ENCODE results near the gene MLH3. TPM values are rescaled to one million over a fixed set of nuclear protein-coding genes. Genes with fewer than 3 reads are reported as not detected.

The MLH3 gene
- total RNA-seq, 4 donors from 2014 or later, result 10.4 to 21.7 (median 17.4) TPM

DNA sequence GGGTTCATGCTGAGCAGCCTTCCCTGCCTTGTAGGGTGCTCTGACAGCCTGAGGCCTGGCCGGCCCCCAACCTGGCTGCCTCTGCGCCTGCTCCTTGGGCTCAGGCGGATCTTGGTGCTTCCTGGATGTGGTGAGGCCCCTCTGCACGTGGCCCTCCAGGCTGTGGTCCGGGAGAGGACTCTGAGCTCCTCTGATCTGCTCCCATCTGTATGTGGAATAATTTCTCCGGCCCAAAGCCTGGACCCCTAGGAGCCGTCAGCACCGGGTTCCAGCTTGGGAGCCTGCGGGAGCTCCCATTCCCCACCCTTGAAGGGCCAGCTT lies 69.8 kb downstream of the MLH3 start:
- DNase-seq, result no peak
- peak overlapping the region in 3 of 4 donors; percentile 26 to 72 (median 67) for H3K27ac ChIP-seq
- no peak for ATAC-seq
- no peak for TF ChIP-seq POLR2A (IDR thresholded peaks at IDR 0.05)
- TF ChIP-seq, protein P1, sequence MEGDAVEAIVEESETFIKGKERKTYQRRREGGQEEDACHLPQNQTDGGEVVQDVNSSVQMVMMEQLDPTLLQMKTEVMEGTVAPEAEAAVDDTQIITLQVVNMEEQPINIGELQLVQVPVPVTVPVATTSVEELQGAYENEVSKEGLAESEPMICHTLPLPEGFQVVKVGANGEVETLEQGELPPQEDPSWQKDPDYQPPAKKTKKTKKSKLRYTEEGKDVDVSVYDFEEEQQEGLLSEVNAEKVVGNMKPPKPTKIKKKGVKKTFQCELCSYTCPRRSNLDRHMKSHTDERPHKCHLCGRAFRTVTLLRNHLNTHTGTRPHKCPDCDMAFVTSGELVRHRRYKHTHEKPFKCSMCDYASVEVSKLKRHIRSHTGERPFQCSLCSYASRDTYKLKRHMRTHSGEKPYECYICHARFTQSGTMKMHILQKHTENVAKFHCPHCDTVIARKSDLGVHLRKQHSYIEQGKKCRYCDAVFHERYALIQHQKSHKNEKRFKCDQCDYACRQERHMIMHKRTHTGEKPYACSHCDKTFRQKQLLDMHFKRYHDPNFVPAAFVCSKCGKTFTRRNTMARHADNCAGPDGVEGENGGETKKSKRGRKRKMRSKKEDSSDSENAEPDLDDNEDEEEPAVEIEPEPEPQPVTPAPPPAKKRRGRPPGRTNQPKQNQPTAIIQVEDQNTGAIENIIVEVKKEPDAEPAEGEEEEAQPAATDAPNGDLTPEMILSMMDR (IDR thresholded peaks at IDR 0.05 in 4 of 5, conservative IDR thresholded peaks at IDR 0.05 in 1 of 5), result no peak
- intact Hi-C loops (cut with DNase I; ENCODE audit: low total_unique reads) (no loop called here), in situ Hi-C loops (cut with MboI; ENCODE audit: low sequenced_read_pairs in 4 of 4) (no loop called here)
- H3K27me3 ChIP-seq, result no peaks in the 10 kb centered on the region
- no peak overlapping the region for H3K4me3 ChIP-seq
- H3K4me1 ChIP-seq, result peaks cover 30 to 33% of the 10 kb centered on the region in 2 donors
- no peaks in the 10 kb centered on the region for H3K9me3 ChIP-seq
- H3K36me3 ChIP-seq, result no peaks in the 10 kb centered on the region

DNA sequence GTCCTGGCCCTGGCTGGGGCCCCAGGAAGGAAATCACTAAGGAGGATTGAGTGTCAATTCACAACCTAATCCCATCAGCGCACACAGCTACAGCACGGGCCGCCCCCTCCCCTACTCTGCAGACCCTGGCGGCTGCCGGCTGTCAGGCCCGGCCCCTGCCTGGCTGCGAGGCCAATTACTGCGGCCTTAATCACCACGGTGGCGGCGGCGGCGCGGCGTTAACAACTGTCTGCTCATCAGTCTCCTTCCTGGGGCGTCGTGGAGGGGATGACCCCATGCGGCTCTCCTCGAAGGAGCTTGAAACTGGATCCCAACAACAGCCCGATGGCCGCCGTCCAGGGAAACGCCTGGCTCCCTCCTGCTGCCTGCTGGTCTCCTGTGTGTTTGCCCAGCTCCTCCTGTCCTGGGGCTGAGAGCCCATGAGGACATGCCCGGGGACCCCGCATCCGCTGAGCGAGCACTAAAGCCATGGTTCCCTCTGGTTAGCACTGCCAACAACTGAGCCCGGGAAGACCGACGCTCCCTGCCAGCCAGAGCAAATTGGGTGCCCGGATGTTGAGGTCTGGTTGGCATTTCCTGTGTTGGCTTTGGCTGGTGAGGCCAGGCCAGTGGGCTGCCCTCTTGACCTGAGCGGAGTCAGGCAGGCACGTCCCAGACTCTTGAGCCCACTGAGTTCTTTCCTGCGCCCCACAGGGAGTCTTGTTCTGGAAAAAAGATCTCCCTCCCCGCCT lies 70.4 kb downstream of the MLH3 start:
- TF ChIP-seq, protein P1 (IDR thresholded peaks at IDR 0.05 in 4 of 5, conservative IDR thresholded peaks at IDR 0.05 in 1 of 5), result peak in 1 of 5 experiments; percentile 14
- no peak for TF ChIP-seq POLR2A (IDR thresholded peaks at IDR 0.05)
- DNase-seq, result peak; percentile 70 to 82
- in situ Hi-C loops (cut with MboI; ENCODE audit: low sequenced_read_pairs in 4 of 4) (no loop called here), intact Hi-C loops (cut with DNase I; ENCODE audit: low total_unique reads) (no loop called here)
- Histone ChIP-seq H3K36me3 (no peaks in the 10 kb centered on the region), H3K4me1 (peaks cover 33 to 36% of the 10 kb centered on the region in 2 donors), H3K27me3 (no peaks in the 10 kb centered on the region), H3K9me3 (no peaks in the 10 kb centered on the region), H3K4me3 (no peak overlapping the region), H3K27ac (peak overlapping the region; percentile 26 to 73 (median 70))
- peak; percentile 64 to 75 for ATAC-seq

DNA sequence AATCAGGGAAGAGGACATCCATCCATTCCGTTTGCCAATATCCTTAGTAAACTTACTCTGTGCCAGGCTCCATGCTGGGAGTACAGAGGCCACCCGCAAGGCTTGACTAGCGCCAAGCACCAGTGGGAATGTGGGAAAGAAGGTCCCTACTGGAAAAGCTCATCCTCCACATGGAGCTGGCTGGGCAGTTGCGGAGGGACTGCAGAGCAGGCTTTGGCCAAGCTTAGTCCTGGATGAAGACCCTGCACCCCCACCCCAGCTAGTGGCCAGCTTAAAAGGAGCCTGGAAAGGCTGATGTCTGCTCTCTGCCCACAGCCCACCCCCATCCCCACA lies 70.9 kb downstream of the MLH3 start:
- TF ChIP-seq, protein P1 (IDR thresholded peaks at IDR 0.05 in 4 of 5, conservative IDR thresholded peaks at IDR 0.05 in 1 of 5), result no peak
- no peak for TF ChIP-seq POLR2A (IDR thresholded peaks at IDR 0.05)
- no peaks in the 10 kb centered on the region for H3K9me3 ChIP-seq
- ATAC-seq (no peak), DNase-seq (no peak)
- peaks cover 38 to 39% of the 10 kb centered on the region in 2 donors for H3K4me1 ChIP-seq
- in situ Hi-C loops (cut with MboI; ENCODE audit: low sequenced_read_pairs in 4 of 4) (no loop called here), intact Hi-C loops (cut with DNase I; ENCODE audit: low total_unique reads) (no loop called here)
- no peak overlapping the region for H3K4me3 ChIP-seq
- peak overlapping the region; percentile 26 to 73 (median 70) for H3K27ac ChIP-seq
- H3K27me3 ChIP-seq, result no peaks in the 10 kb centered on the region
- no peaks in the 10 kb centered on the region for H3K36me3 ChIP-seq

DNA sequence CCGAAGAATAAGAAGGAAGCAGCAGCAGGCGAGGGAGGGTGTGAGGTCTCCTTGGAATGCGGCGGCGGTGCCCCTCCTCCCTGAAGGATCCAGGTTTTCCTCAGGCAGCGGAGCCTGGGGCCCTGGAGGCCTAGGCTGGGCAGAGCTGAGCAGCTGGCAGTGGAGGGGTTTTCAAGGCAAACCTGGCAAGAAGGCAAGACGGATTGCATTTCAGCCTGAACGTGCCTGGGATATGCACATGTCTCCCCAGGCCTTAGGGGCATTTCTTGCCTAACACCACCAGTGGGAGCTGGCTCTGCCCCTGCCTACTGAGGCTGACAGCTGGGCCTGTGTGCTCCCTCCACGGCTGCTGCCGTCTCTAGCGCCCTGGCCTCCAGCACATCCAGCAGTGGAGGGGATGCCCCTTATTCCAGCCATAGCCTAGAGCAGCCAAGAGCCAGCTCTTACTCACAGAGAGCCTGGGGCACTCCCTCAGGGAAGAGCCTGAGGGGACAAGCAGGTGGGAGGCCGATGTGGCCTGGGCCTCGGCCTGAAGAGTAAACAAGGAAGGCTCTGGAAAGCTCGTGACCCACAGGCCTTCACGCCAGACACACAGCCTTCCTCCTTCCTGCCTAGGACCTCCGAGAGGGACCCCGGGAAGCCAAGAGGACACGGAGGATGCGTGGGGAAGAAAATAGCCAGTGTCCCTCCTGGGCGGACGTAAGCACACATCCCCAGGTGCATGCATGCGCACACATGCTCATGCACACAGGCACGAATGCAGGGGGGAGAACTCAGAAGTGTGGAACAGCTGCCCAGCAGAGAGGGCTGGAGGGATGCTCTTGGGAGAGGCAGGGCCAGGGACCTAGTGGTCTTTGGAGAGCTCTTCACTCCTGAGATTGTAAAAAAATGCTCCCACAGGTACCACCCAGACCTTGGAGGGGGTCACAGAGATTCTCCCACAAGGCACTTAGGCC lies 71.5 kb downstream of the MLH3 start:
- DNase-seq, result peak; percentile 75 to 88
- Histone ChIP-seq H3K27ac (peak overlapping the region; percentile 67 to 79 (median 72)), H3K4me3 (no peak overlapping the region), H3K9me3 (no peaks in the 10 kb centered on the region), H3K36me3 (no peaks in the 10 kb centered on the region), H3K4me1 (peaks cover 40 to 46% of the 10 kb centered on the region in 2 donors), H3K27me3 (no peaks in the 10 kb centered on the region)
- TF ChIP-seq POLR2A (IDR thresholded peaks at IDR 0.05), result no peak
- TF ChIP-seq, protein P1 (IDR thresholded peaks at IDR 0.05 in 4 of 5, conservative IDR thresholded peaks at IDR 0.05 in 1 of 5), result peak in 2 of 5 experiments; percentile 19
- peak; percentile 78 to 89 for ATAC-seq
- in situ Hi-C loops (cut with MboI; ENCODE audit: low sequenced_read_pairs in 4 of 4), result no loop called here
- intact Hi-C loops (cut with DNase I; ENCODE audit: low total_unique reads), result loop anchor here (2.0 kb wide), 1 partner anchor 33 kb away; no protein-coding TSS in a partner anchor
